Measurements from ENCODE around the gene ATF3. TPM values are rescaled to one million over a fixed set of nuclear protein-coding genes. Genes with fewer than 3 reads are reported as not detected.

ATF3 gene
- total and polyA plus RNA-seq, 4 donors = 1.1 to 8.8 (median 5.5) TPM

DNA sequence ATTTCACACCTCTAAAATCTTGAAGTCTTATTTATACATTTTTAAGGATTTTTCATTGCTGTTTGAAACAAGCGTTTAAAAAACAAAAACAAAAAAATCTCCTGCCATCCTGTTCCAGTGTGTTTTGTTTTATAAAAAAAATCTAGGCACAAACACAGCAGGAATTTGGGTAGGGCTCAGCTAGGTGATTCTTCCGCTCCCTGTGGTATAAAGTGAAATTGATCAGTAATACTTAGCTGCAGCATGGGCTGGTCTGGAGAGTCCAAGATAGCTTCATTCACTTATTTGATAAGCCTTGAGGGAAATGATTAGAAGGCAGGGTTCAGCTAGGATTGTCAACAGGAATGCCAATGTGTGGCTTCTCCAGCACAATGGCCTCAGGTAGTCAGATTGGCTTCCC is 25.7 kb downstream of the ATF3 start:
- Histone ChIP-seq H3K36me3 (ENCODE audit: control insufficient read depth in 4 of 4, insufficient read depth in 3 of 4, low read depth in 1 of 4, low read length in 3 of 4) (no peaks in the 10 kb centered on the region), H3K9ac (ENCODE audit: low read depth in 1 of 2, low read length in 2 of 2) (no peak overlapping the region), H3K27me3 (ENCODE audit: control insufficient read depth in 4 of 4, insufficient read depth in 4 of 4, low read length in 3 of 4) (no peaks in the 10 kb centered on the region), H3K4me3 (ENCODE audit: low read depth in 1 of 3, low read length in 3 of 3) (no peak overlapping the region), H3K27ac (ENCODE audit: low read depth in 1 of 2, low read length in 2 of 2) (no peak overlapping the region), H3K4me1 (ENCODE audit: control insufficient read depth in 4 of 4, insufficient read depth in 4 of 4, low read length in 3 of 4) (peaks cover under 1 to 10% (median 6%) of the 10 kb centered on the region in 4 donors), H3K9me3 (ENCODE audit: control insufficient read depth in 4 of 4, low read length in 3 of 4) (no peaks in the 10 kb centered on the region)
- 98% methylated on average over 2 of the region's 2 CpGs for WGBS
- TF ChIP-seq RAD21 (IDR thresholded peaks at IDR 0.05) (no peak), EGR1 (IDR thresholded peaks at IDR 0.05; ENCODE audit: low read depth in 2 of 2) (no peak), SP1 (IDR thresholded peaks at IDR 0.05) (no peak), JUND (IDR thresholded peaks at IDR 0.05) (no peak), NR2F2 (IDR thresholded peaks at IDR 0.05) (no peak), YY1 (IDR thresholded peaks at IDR 0.05) (no peak)
- TF ChIP-seq, protein P1, sequence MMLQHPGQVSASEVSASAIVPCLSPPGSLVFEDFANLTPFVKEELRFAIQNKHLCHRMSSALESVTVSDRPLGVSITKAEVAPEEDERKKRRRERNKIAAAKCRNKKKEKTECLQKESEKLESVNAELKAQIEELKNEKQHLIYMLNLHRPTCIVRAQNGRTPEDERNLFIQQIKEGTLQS (IDR thresholded peaks at IDR 0.05) = no peak
- TF ChIP-seq, protein P2, sequence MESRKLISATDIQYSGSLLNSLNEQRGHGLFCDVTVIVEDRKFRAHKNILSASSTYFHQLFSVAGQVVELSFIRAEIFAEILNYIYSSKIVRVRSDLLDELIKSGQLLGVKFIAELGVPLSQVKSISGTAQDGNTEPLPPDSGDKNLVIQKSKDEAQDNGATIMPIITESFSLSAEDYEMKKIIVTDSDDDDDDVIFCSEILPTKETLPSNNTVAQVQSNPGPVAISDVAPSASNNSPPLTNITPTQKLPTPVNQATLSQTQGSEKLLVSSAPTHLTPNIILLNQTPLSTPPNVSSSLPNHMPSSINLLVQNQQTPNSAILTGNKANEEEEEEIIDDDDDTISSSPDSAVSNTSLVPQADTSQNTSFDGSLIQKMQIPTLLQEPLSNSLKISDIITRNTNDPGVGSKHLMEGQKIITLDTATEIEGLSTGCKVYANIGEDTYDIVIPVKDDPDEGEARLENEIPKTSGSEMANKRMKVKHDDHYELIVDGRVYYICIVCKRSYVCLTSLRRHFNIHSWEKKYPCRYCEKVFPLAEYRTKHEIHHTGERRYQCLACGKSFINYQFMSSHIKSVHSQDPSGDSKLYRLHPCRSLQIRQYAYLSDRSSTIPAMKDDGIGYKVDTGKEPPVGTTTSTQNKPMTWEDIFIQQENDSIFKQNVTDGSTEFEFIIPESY (IDR thresholded peaks at IDR 0.05) = no peak
- no peak for DNase-seq (ENCODE audit: low spot score)

- no peaks in the 10 kb centered on the region for H3K36me3 ChIP-seq (ENCODE audit: control insufficient read depth in 4 of 4, insufficient read depth in 3 of 4, low read depth in 1 of 4, low read length in 3 of 4)
- peaks cover 0 to 3% (median 1%) of the 10 kb centered on the region in 4 donors for H3K4me1 ChIP-seq (ENCODE audit: control insufficient read depth in 4 of 4, insufficient read depth in 4 of 4, low read length in 3 of 4)
- no peaks in the 10 kb centered on the region for H3K9me3 ChIP-seq (ENCODE audit: control insufficient read depth in 4 of 4, low read length in 3 of 4)
- no peak overlapping the region for H3K4me3 ChIP-seq (ENCODE audit: low read depth in 1 of 3, low read length in 3 of 3)
- H3K9ac ChIP-seq (ENCODE audit: low read depth in 1 of 2, low read length in 2 of 2) = no peak overlapping the region
- no peaks in the 10 kb centered on the region for H3K27me3 ChIP-seq (ENCODE audit: control insufficient read depth in 4 of 4, insufficient read depth in 4 of 4, low read length in 3 of 4)
- peak overlapping the region; percentile 63 to 66 for H3K27ac ChIP-seq (ENCODE audit: low read depth in 1 of 2, low read length in 2 of 2)
- no peak for DNase-seq (ENCODE audit: low spot score)
- TF ChIP-seq FOXA1 (IDR thresholded peaks at IDR 0.05) (no peak), YY1 (IDR thresholded peaks at IDR 0.05) (no peak), RAD21 (IDR thresholded peaks at IDR 0.05) (no peak), EGR1 (IDR thresholded peaks at IDR 0.05; ENCODE audit: low read depth in 2 of 2) (no peak), REST (IDR thresholded peaks at IDR 0.05) (no peak), SP1 (IDR thresholded peaks at IDR 0.05) (no peak), HNF4A (conservative IDR thresholded peaks at IDR 0.05) (no peak), FOXA2 (IDR thresholded peaks at IDR 0.05) (no peak)
- TF ChIP-seq, protein P1 (IDR thresholded peaks at IDR 0.05) = no peak
- TF ChIP-seq, protein P3, sequence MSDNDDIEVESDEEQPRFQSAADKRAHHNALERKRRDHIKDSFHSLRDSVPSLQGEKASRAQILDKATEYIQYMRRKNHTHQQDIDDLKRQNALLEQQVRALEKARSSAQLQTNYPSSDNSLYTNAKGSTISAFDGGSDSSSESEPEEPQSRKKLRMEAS (IDR thresholded peaks at IDR 0.05) = no peak
- TF ChIP-seq, protein P4, sequence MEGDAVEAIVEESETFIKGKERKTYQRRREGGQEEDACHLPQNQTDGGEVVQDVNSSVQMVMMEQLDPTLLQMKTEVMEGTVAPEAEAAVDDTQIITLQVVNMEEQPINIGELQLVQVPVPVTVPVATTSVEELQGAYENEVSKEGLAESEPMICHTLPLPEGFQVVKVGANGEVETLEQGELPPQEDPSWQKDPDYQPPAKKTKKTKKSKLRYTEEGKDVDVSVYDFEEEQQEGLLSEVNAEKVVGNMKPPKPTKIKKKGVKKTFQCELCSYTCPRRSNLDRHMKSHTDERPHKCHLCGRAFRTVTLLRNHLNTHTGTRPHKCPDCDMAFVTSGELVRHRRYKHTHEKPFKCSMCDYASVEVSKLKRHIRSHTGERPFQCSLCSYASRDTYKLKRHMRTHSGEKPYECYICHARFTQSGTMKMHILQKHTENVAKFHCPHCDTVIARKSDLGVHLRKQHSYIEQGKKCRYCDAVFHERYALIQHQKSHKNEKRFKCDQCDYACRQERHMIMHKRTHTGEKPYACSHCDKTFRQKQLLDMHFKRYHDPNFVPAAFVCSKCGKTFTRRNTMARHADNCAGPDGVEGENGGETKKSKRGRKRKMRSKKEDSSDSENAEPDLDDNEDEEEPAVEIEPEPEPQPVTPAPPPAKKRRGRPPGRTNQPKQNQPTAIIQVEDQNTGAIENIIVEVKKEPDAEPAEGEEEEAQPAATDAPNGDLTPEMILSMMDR (IDR thresholded peaks at IDR 0.05; ENCODE audit: low read depth, low read length, missing input control) = no peak
- WGBS = 82% methylated on average over 1 of the region's 1 CpG
Observed at GRCh38 chr1:212635141-212635631, 26.6 kb downstream of the ATF3 start.
